Activated CD8-positive, alpha-beta memory T cell treated with anti-CD3 and anti-CD28 coated beads for 48 hours (primary cell): ENCODE results near the gene COPS9.

Experiments
- DNase-seq, 3 experiments: peaks; one replicate each; pipeline ENCODE4 v3.0.0-alpha.2; 2020; ENCODE audit warnings: low read depth in 2 of 3, low spot score in 2 of 3

COPS9 gene

GRCh38 chr2:240149943-240150784 is 14.1 kb upstream of the COPS9 start:
- DNase-seq = no peak

- no peak for DNase-seq
These were observed 11.9 kb upstream of the COPS9 start for GRCh38 chr2:240147911-240148587.

DNA sequence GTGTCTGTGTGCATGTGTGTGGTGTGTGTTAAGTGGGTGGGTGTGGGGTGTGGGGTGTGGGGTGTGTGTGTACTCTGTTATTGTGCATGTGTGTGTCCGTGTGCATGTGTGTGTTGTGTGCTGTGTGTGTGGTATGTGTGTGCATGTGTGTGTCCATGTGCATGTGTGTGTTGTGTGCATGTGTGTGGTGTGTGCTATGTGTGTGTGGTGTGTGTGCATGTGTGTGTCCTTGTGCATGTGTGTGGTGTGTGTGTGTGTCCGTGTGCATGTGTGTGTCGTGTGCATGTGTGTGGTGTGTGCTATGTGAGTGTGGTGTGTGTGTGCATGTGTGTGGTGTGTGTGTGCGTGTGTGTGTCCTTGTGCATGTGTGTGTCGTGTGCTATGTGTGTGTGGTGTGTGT is 11.3 kb upstream of the COPS9 start:
- DNase-seq = no peak

DNA sequence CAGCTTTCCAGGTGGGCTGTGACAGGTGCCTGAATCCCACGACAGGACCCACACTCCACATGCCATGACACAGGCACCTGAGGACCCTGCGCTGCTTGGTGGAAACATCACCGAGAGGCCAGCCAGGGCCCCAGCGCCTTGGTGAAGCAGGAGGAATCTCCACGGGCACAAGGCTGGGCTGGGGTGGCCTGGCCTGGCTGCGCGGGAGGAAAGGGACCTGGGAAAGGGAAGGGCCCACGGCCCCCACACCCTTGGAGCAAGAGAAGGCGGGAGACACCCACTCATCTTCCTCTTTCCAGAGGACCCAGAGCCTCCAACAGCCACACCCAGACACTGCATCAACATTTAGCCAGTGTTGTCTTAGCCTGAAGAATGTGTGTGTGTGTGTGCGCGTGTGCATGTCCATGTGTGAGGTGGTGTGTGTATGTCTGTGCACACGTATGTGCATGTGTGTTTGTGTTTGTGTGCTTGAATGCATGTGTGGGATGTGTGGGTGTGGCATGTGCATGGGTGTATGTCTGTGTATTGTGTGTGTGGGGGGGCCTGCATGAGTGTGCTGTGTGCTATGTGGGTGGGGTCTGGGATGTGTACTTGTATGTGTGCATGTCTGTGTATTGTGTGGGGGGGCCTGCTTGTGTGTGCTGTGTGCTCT is 10.6 kb upstream of the COPS9 start:
- no peak for DNase-seq

- no peak for DNase-seq
These were observed 10.0 kb upstream of the COPS9 start for GRCh38 chr2:240146141-240146561.

DNA sequence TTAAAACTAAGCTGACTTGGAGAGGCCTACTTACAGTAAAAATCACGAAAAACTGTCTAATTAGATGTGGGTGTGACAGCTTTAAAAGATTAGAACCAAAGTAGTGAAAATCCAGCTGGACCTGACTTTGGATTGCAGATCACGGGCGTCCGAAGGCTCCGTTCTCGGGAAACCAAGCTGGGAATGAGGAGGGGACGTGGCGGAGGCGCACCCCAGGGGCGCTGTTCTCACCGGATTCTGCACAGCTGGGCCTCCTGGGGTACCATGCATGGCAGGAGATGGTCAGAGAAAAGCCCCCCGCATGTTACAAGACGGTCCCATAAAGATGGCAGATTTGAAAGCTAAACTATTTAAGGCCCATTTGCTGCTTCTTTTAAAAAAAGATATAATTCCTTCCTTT is 9.4 kb upstream of the COPS9 start:
- DNase-seq = no peak

DNA sequence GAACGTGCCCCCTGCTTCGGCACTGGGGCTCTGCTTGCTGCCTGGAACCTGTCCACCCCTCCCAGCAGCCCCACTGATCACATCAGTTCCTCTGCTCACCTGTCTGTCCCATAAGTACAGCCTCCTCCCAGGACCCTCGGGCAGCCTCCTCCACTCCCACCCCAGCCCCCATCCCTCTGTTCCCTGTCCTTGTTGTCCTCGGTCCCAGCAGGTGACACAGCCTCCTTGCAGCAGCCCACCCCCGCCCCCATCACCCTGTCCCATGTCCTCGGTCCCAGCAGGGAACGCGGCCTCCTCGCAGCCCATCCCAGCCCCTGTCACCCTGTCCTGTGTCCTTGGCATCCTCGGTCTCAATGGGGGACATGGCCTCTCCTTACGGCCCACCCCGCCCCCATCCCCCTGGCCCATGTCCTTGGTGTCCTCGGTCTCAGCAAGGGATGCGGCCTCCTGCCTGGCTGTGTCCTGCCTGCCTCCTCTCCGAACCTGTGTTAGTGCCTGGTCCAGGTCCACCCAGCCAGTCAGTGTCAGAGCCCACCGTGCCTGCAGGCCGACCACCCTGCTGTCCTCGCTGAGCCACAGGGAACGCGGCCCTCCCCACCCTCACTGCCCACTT is 8.7 kb upstream of the COPS9 start:
- no peak for DNase-seq

GRCh38 chr2:240143801-240144648 is 7.9 kb upstream of the COPS9 start:
- peak; percentile 54 to 89 (median 81) for DNase-seq

GRCh38 chr2:240143276-240143675 is 7.2 kb upstream of the COPS9 start:
- no peak for DNase-seq

- DNase-seq = no peak
These were observed 6.8 kb upstream of the COPS9 start for GRCh38 chr2:240142859-240143258.

DNA sequence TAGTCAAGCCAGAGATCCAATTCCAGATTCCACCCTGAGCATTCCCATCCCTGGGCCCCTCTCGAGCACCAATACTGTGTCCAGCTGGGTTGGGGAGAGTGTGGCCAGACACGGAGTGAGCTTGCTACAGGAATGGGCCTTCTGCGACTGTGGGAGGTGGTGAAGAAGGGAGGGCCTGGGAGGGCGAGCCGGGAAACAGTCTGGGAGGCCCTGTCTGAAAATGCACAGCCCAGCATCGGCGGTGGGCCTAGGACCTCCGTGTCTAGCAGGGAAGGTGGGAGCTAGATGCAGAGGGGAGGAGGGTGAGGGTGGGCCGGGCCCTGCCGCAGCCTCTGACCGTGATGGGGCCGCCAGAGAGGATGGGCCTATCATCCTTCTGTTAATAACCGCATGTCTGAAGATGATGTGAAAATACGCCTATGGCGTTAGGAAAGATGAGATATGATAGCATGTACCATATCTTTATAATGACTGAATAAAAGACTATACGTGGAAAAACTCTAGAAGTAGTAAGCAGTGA is 6.2 kb upstream of the COPS9 start:
- no peak for DNase-seq

- DNase-seq = no peak
These were observed 5.6 kb upstream of the COPS9 start for GRCh38 chr2:240141736-240142135.

DNA sequence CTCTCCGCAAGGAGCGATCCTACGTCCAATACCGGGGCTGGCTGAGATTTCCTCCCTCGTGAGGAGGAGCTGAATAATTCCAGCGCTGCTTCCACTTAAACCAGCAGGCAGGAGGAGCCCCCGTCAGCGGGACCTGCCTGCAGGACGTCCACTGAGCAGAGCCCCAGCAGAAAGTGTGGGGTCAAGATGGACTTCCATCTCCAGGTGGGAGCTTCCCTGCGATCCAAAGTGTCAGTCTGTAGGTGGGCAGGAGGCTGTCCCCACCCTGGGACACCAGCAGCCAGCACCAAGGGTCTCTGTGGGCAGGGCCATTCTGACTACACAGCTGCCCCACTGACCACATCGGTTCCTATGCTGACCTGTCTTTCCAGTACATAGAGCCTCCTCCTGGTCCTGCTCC is 4.8 kb upstream of the COPS9 start:
- no peak for DNase-seq

DNA sequence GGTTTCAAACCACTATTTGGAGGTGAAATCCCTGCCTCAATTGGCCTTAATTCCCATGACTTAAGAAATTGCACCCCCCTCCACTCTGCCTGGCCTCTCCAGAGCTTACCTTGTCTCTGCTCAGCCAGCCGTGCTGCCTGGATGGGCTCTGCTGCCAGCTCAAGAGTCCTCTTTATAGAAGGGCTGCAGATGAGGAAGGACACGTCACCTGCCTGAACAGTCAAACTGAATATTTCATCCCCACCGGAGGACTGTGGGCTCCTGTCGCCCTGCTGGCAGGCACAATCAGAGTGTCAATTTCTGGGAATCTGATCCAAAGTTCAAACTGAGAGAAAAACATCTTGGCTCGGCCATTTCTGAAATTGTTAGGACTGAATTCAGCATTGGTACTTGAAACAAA is 4.4 kb upstream of the COPS9 start, which contains the start of gene OTOS:
OTOS (minus strand) TSS at position 148 of the 400 bp plus-strand sequence. CDS start 332 bp downstream, outside the sequence.
- DNase-seq = no peak

DNA sequence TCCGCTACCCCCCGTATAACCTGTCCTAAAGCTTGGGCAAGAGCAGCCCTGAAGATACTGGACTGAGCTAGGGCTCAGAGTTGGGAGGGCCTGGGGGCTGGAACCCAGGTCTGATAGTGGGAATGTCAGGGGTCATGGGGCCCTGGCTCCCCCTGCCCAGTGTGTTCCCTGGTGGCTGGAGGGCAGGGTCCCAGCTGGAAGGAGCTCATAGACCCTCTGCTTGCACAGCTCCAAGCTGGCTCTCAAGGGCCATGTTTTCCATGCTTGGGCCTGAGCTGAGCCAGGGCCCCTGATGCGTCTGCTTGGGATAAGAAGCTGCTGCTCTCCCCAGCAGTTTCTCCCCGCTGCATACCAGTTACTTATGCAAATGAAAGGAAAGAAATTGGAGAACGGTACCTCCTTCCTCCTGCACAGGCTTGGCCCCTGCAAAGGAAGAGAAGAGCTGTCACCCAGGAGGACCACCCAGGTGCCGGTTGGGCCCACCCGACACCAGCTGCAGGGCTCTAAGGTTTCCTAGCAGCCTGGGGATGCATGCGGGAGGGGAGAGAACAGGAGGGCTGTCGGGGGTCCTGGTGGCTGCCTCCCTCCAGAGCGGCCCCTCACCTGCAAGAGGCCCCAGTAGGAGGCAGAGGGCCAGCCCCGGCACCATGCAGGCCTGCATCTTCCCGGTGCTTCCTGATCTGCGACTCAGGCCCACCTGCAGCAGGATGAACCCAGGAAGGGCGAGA is 3.7 kb upstream of the COPS9 start:
- DNase-seq = no peak

DNA sequence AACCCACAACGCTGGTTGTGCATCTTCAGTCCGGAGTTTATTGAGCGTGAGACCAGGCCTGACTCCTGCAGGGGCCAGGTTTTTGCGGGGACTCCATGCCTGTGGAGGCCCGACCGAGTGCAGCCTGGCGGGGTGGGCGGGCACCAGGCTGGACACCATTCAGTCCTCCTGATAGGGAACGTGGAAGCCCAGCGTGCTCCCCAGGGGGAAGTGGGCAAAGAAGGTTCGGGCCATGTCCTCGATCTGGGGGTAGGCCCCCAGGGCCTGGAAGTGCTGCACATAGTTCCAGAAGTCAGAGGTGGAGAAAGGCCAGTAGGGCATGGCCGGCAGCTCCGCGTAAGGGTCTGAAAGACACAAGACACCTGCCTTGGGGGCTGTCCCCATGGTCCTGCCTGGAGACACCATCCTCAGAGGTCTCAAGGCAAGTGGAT is 2.9 kb upstream of the COPS9 start:
- no peak for DNase-seq

GRCh38 chr2:240138254-240138984 is 2.3 kb upstream of the COPS9 start:
- DNase-seq = no peak

DNA sequence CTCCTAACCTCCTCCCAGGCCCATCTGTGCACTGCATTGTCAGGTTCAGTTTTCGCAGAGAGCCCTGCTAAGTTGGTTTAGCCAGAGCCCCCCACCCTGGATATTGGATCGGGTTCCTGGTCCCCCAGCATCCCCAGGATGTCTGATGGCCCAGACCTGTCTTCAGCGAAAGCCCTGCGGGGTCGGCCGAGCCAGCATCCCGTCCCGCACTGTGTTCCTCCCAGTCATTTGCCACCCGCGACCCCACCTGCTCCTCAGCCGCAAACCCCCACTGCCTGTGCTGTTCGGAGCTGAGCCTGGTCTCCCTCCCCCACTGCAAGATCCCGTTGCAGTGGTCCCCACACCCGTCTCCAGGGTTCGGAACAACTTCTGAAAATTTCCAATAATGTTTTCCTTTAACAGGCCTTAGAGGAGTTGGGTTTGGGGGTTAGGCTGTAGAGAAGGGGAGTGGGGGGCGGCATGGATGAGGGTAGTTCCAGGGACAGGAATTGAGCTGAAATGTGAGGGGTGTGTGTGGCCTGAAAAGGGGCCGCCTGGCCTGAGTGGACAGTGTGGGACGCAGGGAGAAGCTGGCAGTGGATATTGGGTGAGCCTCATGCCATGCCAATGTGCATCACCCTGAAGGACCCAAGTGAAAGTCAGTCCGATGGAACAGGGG is 1.6 kb upstream of the COPS9 start:
- no peak for DNase-seq
